NCI-H2196 (cell line): Measurements from ENCODE around the gene ATP6V0D1.
A peak's percentile ranks its signal among the peaks of the same experiment; 100 is the strongest.
"Not testable (repeated sequence)": the region's sequence is repeated elsewhere in the genome, so short reads cannot be mapped to it uniquely, and the experiment has no call there.

Source experiments
- DNase-seq: peaks from one replicate; lab custom pipeline; 2025; ENCODE audit not compliant: unreplicated experiment; lab: John Stamatoyannopoulos, UW

The ATP6V0D1 gene

DNA sequence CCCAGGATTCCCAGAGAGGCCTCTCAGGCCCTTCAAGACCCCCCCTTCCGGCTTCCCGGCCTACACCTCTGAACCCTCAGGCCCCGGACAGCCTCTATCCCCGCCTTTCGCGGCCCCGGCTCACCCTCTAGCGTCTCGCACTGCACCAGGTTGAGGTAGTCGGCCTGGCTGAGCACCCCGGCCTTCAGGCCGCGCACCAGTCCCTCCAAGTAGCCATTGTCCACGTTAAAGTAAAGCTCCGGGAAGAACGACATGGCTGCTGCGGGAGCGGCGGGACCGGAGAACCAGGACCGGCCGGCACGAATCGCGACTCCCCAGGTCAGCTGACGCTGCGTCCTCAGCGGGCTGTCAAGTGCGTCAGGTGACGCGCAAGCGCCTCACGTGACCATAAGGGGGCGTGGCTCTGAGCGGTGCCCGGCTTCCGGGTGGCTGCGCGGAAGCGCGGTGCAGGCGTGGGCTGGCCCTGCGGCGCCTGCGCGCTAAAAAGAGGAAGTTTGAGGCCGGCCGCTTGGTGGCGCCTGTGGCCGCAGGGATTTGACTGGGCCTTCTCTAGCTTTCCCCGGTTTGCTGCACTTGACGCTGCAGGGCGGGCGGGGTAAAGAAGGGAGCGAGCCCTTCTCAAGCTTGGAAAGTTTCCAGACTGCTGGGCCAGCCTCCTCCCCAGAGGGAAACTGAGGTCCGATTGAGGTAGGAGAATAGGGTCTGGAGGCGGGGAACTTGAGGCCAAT is at the start of gene ATP6V0D1:
Gene ATP6V0D1 (minus strand): TSS at position 325 of the 728 bp plus-strand sequence. CDS start 71 bp downstream, at position 254.
- DNase-seq = peak; percentile 91

DNA sequence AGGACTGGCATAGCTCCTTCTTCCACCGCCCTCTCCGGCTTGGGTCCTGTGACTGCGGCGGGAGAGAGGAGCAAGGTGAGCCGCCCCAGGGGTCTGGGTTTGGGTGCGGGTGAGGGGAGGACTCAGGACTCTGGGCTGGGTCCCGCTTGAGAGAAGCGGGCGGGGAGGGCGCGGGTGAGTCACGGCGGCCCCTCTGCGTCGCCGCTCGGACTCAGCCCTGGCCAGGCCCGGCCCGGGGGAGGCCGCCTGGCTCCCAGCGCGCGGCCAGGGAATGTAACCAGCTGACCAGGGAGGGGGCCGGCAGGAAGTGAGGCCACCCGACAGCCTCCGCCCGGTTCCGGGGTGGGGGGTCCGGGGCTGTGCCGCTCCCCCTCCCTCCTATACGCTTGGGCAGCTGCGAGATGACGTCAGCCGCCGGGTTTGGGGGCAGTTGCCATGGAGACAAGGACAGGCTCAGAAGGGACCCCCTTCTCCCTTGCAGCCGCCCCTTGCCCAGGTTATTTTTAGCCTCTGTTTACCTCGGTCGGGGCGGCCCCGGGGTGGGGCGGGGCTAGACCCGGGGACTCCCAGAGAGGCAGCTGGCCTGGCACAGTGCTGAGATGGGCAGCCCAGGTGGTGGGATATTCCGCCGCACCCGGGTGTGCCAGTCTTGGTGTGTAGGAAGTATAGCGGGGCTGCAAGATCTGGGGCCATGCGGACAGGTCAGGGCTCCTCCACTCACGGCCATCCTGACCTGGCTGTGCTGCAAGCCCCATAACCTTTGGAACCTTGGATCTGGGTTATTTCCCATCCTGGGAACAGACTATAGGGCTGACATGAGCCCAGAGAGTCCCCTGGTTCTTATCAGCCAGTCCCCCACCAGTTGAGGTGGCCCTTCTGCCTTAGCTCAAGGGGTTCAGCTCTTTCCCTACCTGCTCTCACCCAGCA is 49.3 kb upstream of the ATP6V0D1 start:
- DNase-seq = peak; percentile 27

DNA sequence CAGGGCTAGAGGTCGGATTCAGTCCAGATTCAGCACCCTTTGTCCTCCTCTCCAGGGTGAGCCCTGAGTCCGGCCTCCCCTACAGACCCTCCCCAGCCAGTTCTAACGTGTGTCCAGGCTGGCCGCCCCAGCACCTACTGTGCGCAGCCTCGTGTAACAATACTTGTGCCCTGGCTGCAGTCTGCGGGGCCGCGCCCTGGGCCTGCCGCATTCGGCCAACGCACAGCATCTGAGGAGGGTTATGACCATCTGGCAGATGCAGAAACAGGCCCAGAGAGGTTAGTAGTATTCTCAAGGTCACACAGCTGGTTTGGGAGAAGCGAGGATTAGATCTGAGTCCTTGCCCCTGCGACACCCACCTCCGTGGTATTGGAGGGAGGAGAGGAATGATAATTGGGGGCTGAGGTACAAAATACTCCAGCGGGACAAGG is 48.6 kb upstream of the ATP6V0D1 start:
- no peak for DNase-seq

DNA sequence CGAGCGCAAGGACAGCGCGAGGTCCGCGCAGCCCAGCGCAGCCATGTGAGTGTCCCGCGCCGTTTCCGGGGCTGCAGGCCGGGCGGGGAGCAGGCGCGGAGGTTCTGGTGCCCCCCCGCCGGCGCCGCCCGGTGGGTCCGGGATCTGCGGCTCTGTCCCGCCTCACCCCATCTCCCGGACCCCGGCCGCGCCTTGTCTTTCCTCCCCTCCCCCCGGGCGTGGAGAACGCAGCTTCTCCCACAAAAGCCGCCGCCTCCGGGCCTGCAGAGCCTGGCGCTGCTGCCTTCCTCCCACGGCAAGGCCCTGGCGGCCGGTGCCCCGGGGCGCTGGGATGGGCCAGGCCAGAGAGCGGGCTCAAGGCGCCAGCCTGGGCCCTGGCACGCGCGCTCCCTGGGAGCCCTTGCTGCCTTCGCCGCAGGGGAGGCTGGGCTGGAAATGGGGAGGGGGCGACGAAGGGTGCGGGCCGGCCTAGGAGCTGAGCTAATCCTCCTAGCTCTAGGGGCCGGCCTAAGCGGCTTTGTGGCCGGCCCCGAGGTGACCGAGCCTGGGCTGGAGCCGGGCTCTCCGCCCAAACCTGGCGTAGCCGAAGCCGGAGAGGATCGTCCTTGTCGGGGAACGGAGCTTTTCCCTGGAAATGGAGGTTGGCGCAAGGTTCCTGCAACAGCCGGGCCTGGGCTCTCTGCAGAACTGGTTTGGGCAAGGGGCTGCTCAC is 48.1 kb upstream of the ATP6V0D1 start:
- no peak for DNase-seq

DNA sequence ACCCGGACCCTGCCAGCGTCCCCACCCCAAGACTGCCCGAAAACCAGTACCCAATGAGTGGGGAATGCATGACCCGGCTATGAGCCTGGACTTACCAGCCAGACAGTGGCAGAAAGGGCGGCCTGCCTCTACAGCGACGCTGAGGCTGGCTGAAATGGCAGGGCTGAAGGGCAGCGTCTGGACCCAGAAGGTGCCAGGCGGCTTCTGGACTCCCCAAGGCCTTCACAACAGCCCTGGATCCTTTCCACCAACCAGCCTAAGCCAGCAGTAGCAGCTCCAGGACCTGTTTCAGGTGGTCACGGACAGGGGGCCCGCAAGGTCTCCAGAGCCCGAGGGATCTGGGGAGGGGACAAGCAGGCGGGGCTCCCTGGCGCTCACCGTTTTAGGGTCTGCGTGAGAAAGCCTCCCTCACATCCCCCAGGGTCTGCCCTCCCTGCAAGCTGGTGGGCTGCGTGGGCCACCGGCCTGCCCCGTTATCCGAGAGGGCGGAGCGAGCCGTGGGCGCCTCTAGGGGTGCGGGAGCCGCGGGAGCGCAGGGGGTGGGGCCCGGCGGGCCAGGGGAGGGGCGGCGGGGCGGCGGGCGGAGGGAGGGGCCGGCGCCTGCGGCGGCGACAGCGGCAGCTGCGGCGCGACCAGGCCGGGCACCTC is 47.4 kb upstream of the ATP6V0D1 start, which contains the start of gene RIPOR1:
Gene RIPOR1 (plus strand): TSS at position 608 of the 648 bp plus-strand sequence. CDS start 9,618 bp downstream, outside the sequence.
- no peak for DNase-seq

DNA sequence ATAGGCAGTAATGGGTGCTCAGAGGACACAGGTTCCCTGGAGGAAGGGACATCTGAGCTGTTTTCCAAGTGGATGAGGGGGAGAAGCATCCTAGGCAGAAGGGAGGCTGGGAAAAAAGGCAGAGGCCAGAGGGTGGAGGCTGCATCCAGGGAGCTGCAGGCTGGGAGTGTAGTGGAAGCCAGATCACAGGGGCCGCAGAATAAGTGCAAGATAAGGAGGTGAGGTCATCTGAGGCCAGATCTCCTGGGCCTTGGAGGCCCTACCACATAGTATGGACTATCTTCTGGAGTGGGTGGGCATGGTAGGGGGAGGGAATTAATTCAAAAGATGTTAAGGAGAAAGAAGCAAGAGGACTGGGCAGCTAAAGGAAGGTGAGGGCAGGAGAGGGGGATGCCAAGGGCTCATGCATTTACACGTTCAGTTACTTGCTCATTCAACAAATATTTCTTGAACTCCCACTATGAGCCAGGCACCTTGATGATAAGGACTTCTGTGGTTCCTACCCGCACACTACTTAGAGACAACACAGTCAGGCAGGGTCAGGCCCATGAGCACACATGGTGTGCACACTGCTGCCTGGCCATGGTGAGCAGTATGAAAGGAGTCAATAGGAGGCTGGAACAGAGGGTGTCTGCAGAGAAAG is 45.3 kb upstream of the ATP6V0D1 start:
- no peak for DNase-seq

DNA sequence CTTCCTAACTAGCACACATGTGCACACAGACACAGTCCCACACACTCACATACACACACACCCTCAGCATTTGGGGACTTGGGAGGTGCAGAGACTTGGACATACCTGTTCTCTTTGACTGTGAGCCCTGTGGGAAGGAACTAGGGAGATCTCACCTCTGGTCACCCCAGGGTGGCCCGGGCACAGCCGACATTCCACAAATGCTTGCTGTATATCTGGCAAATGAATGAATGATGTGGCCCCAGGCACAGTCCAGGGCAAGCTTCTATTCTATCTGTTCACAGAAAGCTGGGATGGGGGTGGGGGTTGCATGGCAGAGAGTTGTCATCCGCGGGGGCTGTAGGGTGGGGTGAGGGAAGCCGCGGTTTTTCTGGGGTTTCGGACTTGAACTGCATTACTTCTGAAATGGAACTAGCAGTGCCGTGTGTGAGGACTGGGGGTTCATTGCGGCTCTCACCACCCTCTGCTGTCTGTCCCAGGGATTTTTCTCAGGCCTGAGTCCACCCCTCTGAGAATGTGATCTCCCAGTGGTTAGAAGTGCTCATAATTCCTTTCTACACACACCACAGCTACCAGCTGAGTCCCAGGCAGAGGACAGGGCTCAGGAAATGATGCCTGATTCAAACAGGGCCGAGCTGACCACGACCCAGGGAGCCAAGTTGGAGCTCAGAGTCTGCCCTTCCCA is 44.4 kb upstream of the ATP6V0D1 start:
- DNase-seq = no peak

DNA sequence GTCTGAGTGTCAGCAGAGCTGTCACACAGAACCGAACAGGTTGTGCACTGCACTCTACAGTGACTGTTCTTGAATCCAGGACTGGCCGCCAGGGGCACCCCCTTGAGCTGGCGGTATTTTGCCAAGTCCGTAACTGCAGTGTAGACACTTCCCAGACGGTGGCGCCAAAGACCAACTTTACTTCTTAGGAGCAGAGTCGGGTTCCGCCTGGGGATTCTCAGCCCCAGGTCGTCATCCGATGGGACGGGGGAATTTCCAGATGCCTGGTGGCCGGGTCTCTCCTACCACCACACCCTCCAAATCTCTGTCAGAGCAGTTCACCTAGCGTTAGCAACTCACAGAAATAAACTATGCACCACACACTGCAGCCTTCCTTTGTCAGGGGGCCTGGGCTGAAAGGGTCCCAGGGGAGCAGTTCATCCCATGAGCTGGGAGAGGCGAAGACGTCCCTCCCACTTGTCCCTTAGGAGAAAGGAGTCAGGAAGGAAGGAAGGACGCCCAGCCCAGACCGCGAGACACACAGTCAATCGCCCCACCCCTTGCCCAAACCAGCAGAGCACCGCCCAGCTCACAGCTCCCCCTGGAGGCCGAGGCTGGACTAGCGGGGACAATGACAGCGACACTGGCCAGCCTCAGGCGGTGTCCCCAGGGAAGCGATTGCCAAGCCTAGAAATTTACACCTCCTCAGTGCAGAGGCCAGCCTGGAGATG is 40.3 kb upstream of the ATP6V0D1 start:
- peak; percentile 82 for DNase-seq

DNA sequence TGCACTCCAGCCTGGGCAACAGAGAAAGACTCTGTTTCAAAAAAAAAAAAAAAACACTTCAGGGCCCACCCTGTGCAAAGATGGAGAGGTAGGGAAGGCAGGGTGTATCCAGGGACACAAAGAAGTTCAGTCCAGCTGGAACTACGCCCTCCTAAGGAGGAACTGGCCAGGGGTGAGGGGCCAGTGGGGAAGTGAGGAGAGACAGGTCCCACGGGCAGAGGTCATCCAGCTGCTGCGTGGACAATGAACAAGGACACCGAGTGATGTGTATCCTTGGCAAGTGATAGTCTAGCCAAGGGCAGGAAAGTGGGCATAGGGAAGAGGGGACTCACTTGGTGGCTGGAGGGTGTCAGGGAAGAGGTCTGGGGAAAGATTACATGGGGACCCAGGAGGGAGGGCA is 38.3 kb upstream of the ATP6V0D1 start:
- no peak for DNase-seq

DNA sequence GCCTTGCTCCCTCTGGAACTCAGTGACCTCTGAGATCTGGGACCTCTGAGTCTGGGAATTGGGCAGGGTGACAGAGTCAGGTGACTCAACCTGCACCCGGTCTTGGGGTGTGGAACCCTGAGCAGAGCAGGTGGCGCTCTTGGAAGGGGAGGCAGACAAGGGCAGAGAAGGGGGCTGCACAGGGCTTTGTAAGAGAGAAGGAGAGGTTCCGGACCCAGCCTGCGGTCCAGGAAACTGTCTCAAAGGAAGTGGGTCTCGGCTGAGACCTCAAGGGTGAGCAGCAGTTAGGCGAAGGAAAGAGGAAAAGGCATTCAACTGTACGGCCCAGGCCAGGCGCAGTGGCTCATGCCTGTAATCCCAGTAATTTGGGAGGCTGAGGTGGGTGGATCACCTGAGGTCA is 37.7 kb upstream of the ATP6V0D1 start:
- DNase-seq = no peak

DNA sequence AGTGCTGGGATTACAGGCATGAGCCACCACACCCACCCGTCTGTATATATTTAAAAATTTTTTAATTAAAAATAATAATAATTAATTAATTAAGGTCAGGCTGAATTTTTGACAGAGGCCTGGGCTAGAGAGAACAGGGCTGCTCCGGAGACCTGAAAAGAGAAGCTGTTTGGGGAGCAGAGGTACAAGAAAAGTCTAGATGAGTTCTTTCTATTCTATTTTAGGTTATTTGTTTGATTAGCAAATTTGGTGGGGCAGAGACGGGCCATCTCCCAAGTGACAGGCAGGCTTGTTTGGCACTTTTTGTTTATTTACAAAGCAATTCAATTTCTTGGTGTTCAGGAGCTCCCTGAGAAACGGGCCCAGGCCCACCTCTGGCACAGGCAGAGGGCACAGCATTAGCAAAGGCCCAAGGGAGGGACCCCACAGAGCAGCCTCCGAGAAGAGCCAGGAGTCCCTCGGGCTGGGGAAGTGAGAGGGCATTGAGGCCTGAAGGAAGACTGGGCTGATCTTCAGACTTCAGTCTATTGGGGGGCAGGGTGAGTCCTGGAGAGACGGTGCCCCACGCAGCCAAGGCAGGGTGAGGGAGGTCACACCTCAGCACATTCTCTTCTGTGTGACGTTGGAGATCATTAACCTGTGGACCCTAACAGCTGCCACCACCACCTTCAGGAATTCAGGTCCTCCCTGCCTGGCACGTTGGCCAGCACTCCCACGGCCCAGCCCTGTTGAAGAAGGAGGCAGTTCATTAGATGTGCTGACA is 36.9 kb upstream of the ATP6V0D1 start:
- no peak for DNase-seq

DNA sequence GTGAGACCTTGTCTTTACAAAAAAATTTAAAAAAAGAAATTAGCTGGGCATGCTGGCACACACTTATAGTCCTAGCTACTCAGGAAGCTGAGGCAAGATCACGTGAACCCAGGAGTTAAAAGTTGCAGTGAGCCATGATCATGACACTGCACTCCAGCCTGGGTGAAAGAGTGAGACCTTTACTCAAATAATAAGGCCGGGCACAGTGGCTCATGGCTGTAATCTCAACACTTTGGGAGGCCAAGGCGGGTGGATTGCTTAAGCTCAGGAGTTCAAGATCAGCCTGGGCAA is 36.1 kb upstream of the ATP6V0D1 start:
- DNase-seq = no peak

DNA sequence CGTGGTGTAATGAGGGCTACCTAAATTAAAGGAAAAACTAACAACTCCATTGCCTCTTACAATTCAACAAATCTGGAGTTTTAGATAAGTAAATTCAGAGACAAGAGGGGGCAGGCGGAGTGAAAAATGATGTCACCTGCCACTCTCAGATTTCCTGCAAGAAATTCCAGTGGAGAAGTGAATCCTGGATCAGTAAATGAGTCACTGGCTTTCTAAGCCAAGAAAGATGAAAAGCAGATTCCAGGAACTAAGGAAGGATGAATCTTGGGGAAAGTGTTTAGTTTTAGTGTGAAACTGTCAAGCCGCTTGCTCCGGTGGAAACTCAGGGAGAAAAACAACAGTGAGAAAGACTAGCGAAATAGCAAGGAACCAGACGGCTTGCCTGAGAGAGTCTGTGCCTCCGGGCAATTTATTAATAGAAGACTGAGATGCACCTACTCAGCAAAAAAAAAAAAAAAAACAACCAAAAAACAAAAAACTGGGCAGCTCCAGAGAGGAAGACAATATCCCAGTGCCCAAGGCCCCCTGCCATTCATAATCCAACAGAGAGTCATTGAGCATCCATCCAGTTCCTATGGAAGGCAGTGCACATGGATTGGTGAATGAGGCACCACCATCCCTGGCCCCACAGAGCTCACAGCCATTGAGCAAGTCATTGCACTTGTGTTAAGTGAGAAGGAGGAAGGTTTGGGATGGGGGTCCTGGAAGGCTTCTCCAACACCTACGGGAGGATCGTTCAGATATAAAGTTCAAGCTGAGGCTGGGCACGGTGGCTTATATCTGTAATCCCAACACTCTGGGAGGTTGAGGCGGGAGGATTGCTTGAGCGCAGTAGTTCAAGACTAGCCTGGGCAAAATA is 35.6 kb upstream of the ATP6V0D1 start:
- no peak for DNase-seq

DNA sequence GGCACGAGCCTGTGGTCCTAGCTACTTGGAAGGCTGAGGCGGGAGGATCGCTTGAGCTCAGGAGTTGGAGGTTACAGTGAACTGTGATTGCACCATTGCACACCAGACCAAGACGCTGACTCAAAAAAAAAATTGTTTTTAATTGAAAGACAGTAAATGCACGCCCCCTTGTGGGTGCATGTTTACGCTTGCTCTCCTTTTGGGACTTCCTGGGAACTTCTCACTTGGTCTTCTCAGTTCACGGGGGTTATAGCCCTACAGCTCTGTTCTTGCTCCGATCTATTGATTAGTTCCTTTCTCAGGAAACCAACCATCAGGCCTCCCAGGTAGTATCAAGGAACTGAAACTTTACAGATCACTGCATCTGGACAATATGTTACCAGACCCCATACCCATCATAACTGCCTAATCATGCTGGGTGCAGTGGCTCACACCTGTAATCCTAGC is 33.4 kb upstream of the ATP6V0D1 start:
- peak; percentile 53 for DNase-seq

DNA sequence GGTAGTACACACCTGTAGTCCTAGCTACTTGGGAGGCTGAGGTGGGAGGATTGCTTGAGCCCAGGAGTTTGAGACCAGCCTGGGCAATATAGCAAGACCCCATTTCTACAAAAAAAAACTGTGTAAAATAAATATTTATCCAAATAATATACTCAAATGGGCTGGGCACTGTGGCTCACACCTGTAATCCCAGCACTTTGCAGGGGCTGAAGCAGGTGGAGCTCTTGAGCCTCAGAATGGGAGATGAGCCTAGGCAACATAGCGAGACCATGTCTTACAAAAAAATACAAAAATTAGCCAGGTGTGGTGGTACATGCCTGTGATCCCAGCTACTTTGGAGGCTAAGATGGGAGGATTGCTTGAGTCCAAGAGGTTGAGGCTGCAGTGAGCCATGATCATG is 32.9 kb upstream of the ATP6V0D1 start:
- not testable (repeated sequence) for DNase-seq

DNA sequence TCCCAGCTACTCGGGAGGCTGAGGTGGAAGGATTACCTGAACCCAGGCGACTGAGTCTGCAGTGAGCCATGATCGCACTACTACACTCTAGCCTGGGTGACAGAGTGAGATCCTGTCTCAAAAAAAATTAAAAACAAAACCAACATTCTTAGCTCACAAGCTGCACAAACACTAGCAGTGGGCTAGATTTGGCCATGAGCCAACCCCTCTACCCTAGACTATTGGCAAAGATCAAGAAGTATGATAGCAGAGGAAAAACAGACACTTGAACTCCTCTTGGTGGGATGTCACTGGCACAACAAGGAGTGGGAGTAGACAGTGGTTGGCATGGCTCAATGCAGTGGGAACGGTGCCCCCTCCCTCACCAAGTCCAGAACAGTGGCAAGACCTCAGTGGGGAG is 28.1 kb upstream of the ATP6V0D1 start:
- DNase-seq = no peak

DNA sequence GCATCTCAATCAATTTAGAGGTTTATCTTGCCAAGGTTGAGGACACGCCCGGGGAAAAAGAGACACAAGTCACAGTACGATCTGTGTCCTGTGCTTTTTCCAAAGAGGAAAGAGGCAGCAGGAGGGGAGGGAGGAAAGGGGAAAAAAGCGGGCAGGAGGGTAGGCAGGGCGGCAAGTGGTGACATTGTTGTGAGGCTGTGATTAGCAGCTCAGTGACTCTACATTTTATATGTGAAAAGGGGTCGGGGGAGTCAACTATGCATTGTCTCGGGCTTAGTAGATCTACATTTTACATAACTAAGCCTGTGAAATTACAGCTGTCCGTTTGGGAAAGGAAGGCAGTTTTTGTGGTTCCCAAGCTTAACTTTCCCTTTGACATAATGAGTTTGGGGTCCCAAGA is 25.5 kb upstream of the ATP6V0D1 start:
- DNase-seq = no peak
